ENCODE measurements around the gene GSAP. TPM values are rescaled to one million over a fixed set of nuclear protein-coding genes. Genes with fewer than 3 reads are reported as not detected.

Gene GSAP
- total and polyA plus RNA-seq, 2 experiments from 2014 or later: 1.7 to 3.0 TPM

DNA sequence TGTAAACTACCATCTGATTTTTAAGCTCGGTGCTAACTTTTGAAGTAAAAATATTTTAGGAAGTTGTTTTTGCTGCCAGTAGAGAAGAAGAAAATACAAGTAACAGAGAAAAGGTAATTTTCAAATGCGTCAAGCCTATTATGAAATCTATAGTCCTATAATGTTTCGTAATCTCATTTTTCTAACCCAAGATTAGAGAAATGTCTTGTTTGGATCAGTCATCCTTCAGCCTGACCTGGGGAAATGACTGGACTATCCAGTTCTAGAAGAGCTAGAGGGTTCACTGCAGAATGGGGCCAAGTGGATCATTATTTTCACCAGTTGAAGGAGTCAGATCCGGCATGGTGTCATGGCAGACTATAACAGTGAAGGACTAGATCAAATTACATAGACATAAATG is 153.8 kb downstream of the GSAP start:
- Histone ChIP-seq H3K27me3 (no peaks in the 10 kb centered on the region), H3K4me3 (no peak overlapping the region), H3K36me3 (no peaks in the 10 kb centered on the region), H3K4me1 (ENCODE audit: low read depth) (no peaks in the 10 kb centered on the region), H3K27ac (no peak overlapping the region), H3K9me3 (ENCODE audit: low read depth) (no peaks in the 10 kb centered on the region)
- DNase-seq (ENCODE audit: low read depth in 1 of 2, low spot score in 1 of 2): no peak
- TF ChIP-seq, protein P1, sequence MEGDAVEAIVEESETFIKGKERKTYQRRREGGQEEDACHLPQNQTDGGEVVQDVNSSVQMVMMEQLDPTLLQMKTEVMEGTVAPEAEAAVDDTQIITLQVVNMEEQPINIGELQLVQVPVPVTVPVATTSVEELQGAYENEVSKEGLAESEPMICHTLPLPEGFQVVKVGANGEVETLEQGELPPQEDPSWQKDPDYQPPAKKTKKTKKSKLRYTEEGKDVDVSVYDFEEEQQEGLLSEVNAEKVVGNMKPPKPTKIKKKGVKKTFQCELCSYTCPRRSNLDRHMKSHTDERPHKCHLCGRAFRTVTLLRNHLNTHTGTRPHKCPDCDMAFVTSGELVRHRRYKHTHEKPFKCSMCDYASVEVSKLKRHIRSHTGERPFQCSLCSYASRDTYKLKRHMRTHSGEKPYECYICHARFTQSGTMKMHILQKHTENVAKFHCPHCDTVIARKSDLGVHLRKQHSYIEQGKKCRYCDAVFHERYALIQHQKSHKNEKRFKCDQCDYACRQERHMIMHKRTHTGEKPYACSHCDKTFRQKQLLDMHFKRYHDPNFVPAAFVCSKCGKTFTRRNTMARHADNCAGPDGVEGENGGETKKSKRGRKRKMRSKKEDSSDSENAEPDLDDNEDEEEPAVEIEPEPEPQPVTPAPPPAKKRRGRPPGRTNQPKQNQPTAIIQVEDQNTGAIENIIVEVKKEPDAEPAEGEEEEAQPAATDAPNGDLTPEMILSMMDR (IDR thresholded peaks at IDR 0.05; ENCODE audit: low read depth, low read length): no peak

Other genes starting within 250 kb of the GSAP start
- 0.14 and 0.51 TPM in 2 replicates for gene FGL2, start 216.5 kb downstream of the GSAP start, total RNA-seq
- 0.10 and 0.13 TPM in 2 replicates for gene FGL2, start 216.5 kb downstream of the GSAP start, polyA plus RNA-seq
- 19.3 and 20.4 TPM in 2 replicates for gene PTPN12, start 120.9 kb upstream of the GSAP start, total RNA-seq
- gene PTPN12, start 120.9 kb upstream of the GSAP start, polyA plus RNA-seq: 13.4 and 24.1 TPM in 2 replicates